RPMI7951 (cell line): ENCODE data around the gene HCN2. TPM values are rescaled to one million over a fixed set of nuclear protein-coding genes. Genes with fewer than 3 reads are reported as not detected.

Source experiments
- DNase-seq: peaks from one replicate; pipeline ENCODE4 v3.0.0-alpha.2; 2012; ENCODE audit warnings: low read depth
- total RNA-seq: library from RNA; depleted of rRNA; stranded (reverse); fragments of >200 nt; shearing (Covaris generic); gene quantifications from 2 replicates; pipeline ENCODE4 v1.2.3, GENCODE V29; 2014; rRNA removed

The HCN2 gene
- 0.24 and 0.39 TPM in 2 replicates for total RNA-seq

GRCh38 chr19:589693-590395 is at the start of gene HCN2:
TSS of gene HCN2 (plus strand) at chr19:589881. CDS start at chr19:589946, 65 bp downstream.
- DNase-seq, result no peak

- DNase-seq, result no peak
Measured at GRCh38 chr19:540867-541637, 48.6 kb upstream of the HCN2 start.

- DNase-seq, result no peak
Measured at GRCh38 chr19:541699-542098, 48.0 kb upstream of the HCN2 start.

- DNase-seq, result no peak
Measured at GRCh38 chr19:542173-542866, 47.4 kb upstream of the HCN2 start.

GRCh38 chr19:543910-544608 is 45.6 kb upstream of the HCN2 start, which contains the start of gene GZMM:
TSS of gene GZMM (plus strand) at chr19:544053. CDS start at chr19:544072, 19 bp downstream.
- no peak for DNase-seq

- no peak for DNase-seq
Measured at GRCh38 chr19:547117-547516, 42.6 kb upstream of the HCN2 start.

- DNase-seq, result no peak
Measured at GRCh38 chr19:547836-548720, 41.6 kb upstream of the HCN2 start.

- DNase-seq, result no peak
Measured at GRCh38 chr19:548886-549830, 40.5 kb upstream of the HCN2 start.

- no peak for DNase-seq
Measured at GRCh38 chr19:554817-555216, 34.9 kb upstream of the HCN2 start.

- DNase-seq, result no peak
Measured at GRCh38 chr19:555474-555808, 34.2 kb upstream of the HCN2 start.

GRCh38 chr19:556611-557382 is 32.9 kb upstream of the HCN2 start:
- no peak for DNase-seq

GRCh38 chr19:558770-559439 is 30.8 kb upstream of the HCN2 start:
- peak; percentile 49 for DNase-seq

- DNase-seq, result no peak
Measured at GRCh38 chr19:560121-560520, 29.6 kb upstream of the HCN2 start.

GRCh38 chr19:566403-566802 is 23.3 kb upstream of the HCN2 start:
- no peak for DNase-seq

GRCh38 chr19:566844-567243 is 22.8 kb upstream of the HCN2 start:
- no peak for DNase-seq

GRCh38 chr19:567296-567900 is 22.3 kb upstream of the HCN2 start:
- no peak for DNase-seq

GRCh38 chr19:570251-570686 is 19.4 kb upstream of the HCN2 start:
- no peak for DNase-seq
